HepG2 (cell line): ENCODE data around the gene UBR1. TPM values are rescaled to one million over a fixed set of nuclear protein-coding genes. Genes with fewer than 3 reads are reported as not detected.

Source experiments
- CENPX ChIP-seq: sonication (generic); formaldehyde crosslinking; IDR thresholded peaks from 2 replicates; pipeline ENCODE4 v1.9.0; 2021; ENCODE audit warnings: mild to moderate bottlenecking, missing genetic modification reagents, moderate library complexity
- ELF1 ChIP-seq: sonication (generic); formaldehyde crosslinking; IDR thresholded peaks from 2 replicates; pipeline ENCODE4 v1.4.0; 2020; ENCODE audit warnings: missing genetic modification reagents
- ELF3 ChIP-seq: IDR thresholded peaks from 2 replicates; pipeline ENCODE4 v1.6.1; 2016; ENCODE audit warnings: missing genetic modification reagents, missing compliant biosample characterization
- FOSL2 ChIP-seq: sonication (generic); formaldehyde crosslinking; IDR thresholded peaks from 2 replicates; pipeline ENCODE4 v1.4.0; 2020; ENCODE audit warnings: missing genetic modification reagents
- FOXO1 ChIP-seq: sonication (generic); formaldehyde crosslinking; IDR thresholded peaks from 2 replicates; pipeline ENCODE4 v1.4.0; 2020; ENCODE audit warnings: missing genetic modification reagents
- GATAD2A ChIP-seq: IDR thresholded peaks from 2 replicates; pipeline ENCODE4 v1.6.1; 2016
- GZF1 ChIP-seq: sonication (generic); formaldehyde crosslinking; IDR thresholded peaks from 2 replicates; pipeline ENCODE4 v1.5.1; 2020; ENCODE audit warnings: mild to moderate bottlenecking, missing genetic modification reagents
- MEF2D ChIP-seq: sonication (generic); formaldehyde crosslinking; IDR thresholded peaks from 2 replicates; pipeline ENCODE4 v1.5.1; 2020; ENCODE audit warnings: mild to moderate bottlenecking, missing genetic modification reagents
- MIER3 ChIP-seq: IDR thresholded peaks from 2 replicates; pipeline ENCODE4 v1.6.1; 2016; ENCODE audit warnings: missing compliant biosample characterization, borderline replicate concordance
- MXD1 ChIP-seq: sonication (generic); formaldehyde crosslinking; IDR thresholded peaks from 2 replicates; pipeline ENCODE4 v1.4.0; 2020; ENCODE audit warnings: mild to moderate bottlenecking, missing genetic modification reagents
- NCOA2 ChIP-seq: sonication (generic); formaldehyde crosslinking; IDR thresholded peaks from 2 replicates; pipeline ENCODE4 v1.8.0; 2022; ENCODE audit warnings: inconsistent platforms
- NKX3-1 ChIP-seq: sonication (generic); formaldehyde crosslinking; IDR thresholded peaks from 2 replicates; pipeline ENCODE4 v1.5.0; 2020; ENCODE audit warnings: missing genetic modification reagents
- NR2F2 ChIP-seq: IDR thresholded peaks from 2 replicates; pipeline ENCODE4 v1.6.1; 2012; ENCODE audit warnings: low read depth, inconsistent platforms, borderline replicate concordance
- PCBP2 ChIP-seq: fragments of 200-400 bp; formaldehyde crosslinking; optimal IDR thresholded peaks from 2 replicates; pipeline ENCODE3; 2018; ENCODE audit warnings: low read length, low read depth; ENCODE audit not compliant: poor library complexity, severe bottlenecking
- RFXAP ChIP-seq: sonication (generic); formaldehyde crosslinking; IDR thresholded peaks from 2 replicates; pipeline ENCODE4 v1.4.0; 2020; ENCODE audit warnings: missing genetic modification reagents, borderline replicate concordance
- SAFB2 ChIP-seq: sonication (generic); formaldehyde crosslinking; IDR thresholded peaks from 2 replicates; pipeline ENCODE4 v1.5.1; 2020; ENCODE audit warnings: missing genetic modification reagents, low read depth, mild to moderate bottlenecking, borderline replicate concordance
- SIN3B ChIP-seq: fragments of 150-350 bp; IDR thresholded peaks from 2 replicates; pipeline ENCODE4 v1.6.1; 2014; ENCODE audit warnings: low read length
- TBL1XR1 ChIP-seq: fragments of 150-350 bp; IDR thresholded peaks from 2 replicates; pipeline ENCODE4 v1.6.1; 2014; ENCODE audit warnings: borderline replicate concordance, low read length; ENCODE audit not compliant: partially characterized antibody
- THYN1 ChIP-seq: sonication (generic); formaldehyde crosslinking; IDR thresholded peaks from 2 replicates; pipeline ENCODE4 v1.8.1; 2023; ENCODE audit warnings: low read depth, mild to moderate bottlenecking, moderate library complexity, missing genetic modification reagents, borderline replicate concordance
- YEATS4 ChIP-seq: sonication (generic); formaldehyde crosslinking; IDR thresholded peaks from 2 replicates; pipeline ENCODE4 v1.4.0; 2020; ENCODE audit warnings: missing genetic modification reagents, borderline replicate concordance
- ZBTB21 ChIP-seq: sonication (generic); formaldehyde crosslinking; IDR thresholded peaks from 2 replicates; pipeline ENCODE4 v1.4.0; 2020; ENCODE audit warnings: missing genetic modification reagents
- ZBTB49 ChIP-seq: sonication (generic); formaldehyde crosslinking; IDR thresholded peaks from 2 replicates; pipeline ENCODE4 v1.4.0; 2020; ENCODE audit warnings: missing genetic modification reagents, borderline replicate concordance
- ZFP90 ChIP-seq: sonication (generic); formaldehyde crosslinking; IDR thresholded peaks from 2 replicates; pipeline ENCODE4 v1.8.0; 2022; ENCODE audit warnings: missing genetic modification reagents, mild to moderate bottlenecking, inconsistent platforms, borderline replicate concordance
- ZNF232 ChIP-seq: sonication (generic); formaldehyde crosslinking; IDR thresholded peaks from 2 replicates; pipeline ENCODE4 v1.4.0; 2020; ENCODE audit warnings: missing genetic modification reagents, borderline replicate concordance
- ZNF274 ChIP-seq: sonication (generic); formaldehyde crosslinking; IDR thresholded peaks from 2 replicates; pipeline ENCODE4 v1.5.1; 2020; ENCODE audit warnings: mild to moderate bottlenecking, missing genetic modification reagents
- ZNF296 ChIP-seq: sonication (generic); formaldehyde crosslinking; conservative IDR thresholded peaks from 2 replicates; pipeline ENCODE4 v1.5.0; 2020; ENCODE audit warnings: mild to moderate bottlenecking, missing genetic modification reagents
- ZNF331 ChIP-seq: sonication (generic); formaldehyde crosslinking; IDR thresholded peaks from 2 replicates; pipeline ENCODE4 v1.4.0; 2020; ENCODE audit warnings: missing genetic modification reagents
- ZNF354B ChIP-seq: sonication (generic); formaldehyde crosslinking; IDR thresholded peaks from 2 replicates; pipeline ENCODE4 v1.8.0; 2022; ENCODE audit warnings: mild to moderate bottlenecking, missing genetic modification reagents
- ZNF431 ChIP-seq: sonication (generic); formaldehyde crosslinking; IDR thresholded peaks from 2 replicates; pipeline ENCODE4 v1.9.0; 2022; ENCODE audit warnings: missing genetic modification reagents, low read depth, mild to moderate bottlenecking, borderline replicate concordance
- ZNF552 ChIP-seq: sonication (generic); formaldehyde crosslinking; IDR thresholded peaks from 2 replicates; pipeline ENCODE4 v1.9.0; 2022; ENCODE audit warnings: missing genetic modification reagents, mild to moderate bottlenecking, borderline replicate concordance
- ZNF7 ChIP-seq: IDR thresholded peaks from 2 replicates; pipeline ENCODE4 v1.6.1; 2016; ENCODE audit warnings: missing biosample characterization, missing genetic modification reagents
- ZNF761 ChIP-seq: sonication (generic); formaldehyde crosslinking; conservative IDR thresholded peaks from 2 replicates; pipeline ENCODE4 v1.4.0; 2020; ENCODE audit warnings: mild to moderate bottlenecking, missing genetic modification reagents
- polyA plus RNA-seq, 8 experiments: library from polyadenylated mRNA; depleted of rRNA in 3 of 8; stranded (reverse) in 7 of 8; unstranded in 1 of 8; fragments of >200 nt; fragmentation: Illumina TruSeq in 4 of 8; extraction: Trizol in 4 of 8; gene quantifications; 2 replicates each; pipeline versions ENCODE4 v1.2.1 to v1.2.3, GENCODE V29; 2011 to 2016; ENCODE audit warnings: low read depth in 4 of 8, missing spikeins in 1 of 8, mixed read lengths in 1 of 8; ENCODE audit not compliant: insufficient read depth in 1 of 8
- total RNA-seq, 5 experiments: library from RNA; depleted of rRNA; stranded (reverse); fragments of >200 nt; fragmentation: Illumina TruSeq; extraction: Trizol; gene quantifications; 2 replicates each; pipeline ENCODE4 v1.2.3, GENCODE V29; 2016; ENCODE audit warnings: low read depth in 1 of 5

Gene UBR1
- total and polyA plus RNA-seq, 2 of the 13 experiments (the other 11 are each of a cell fraction or from before 2014, with no cell fraction given) = 6.4 to 18.0 TPM

GRCh38 chr15:43105778-43106485 is at the start of gene UBR1 (continued):
- TF ChIP-seq MXD1 (CRISPR knock-in tag) = no peak; the same call in 1 of the 2 replicates
- peak; percentile 20; the same call in 1 of the 2 replicates for TF ChIP-seq FOXO1 (CRISPR knock-in tag)
- TF ChIP-seq ZNF354B = no peak
- TF ChIP-seq CENPX = no peak
- no peak for TF ChIP-seq GZF1 (CRISPR knock-in tag)
- peak; percentile 83 for TF ChIP-seq ZBTB21 (CRISPR knock-in tag)
- peak; percentile 38; the same call in 1 of the 2 replicates for TF ChIP-seq GATAD2A
- no peak for TF ChIP-seq ZNF761 (CRISPR knock-in tag)
- peak; percentile 39; the same call in 1 of the 2 replicates for TF ChIP-seq NCOA2 (CRISPR knock-in tag)
- TF ChIP-seq ZBTB49 (CRISPR knock-in tag) = no peak
- peak; percentile 18; the same call in 1 of the 2 replicates for TF ChIP-seq FOSL2
- TF ChIP-seq NKX3-1 (CRISPR knock-in tag) = no peak
- no peak for TF ChIP-seq ZNF331 (CRISPR knock-in tag)
- no peak for TF ChIP-seq ZNF232
- TF ChIP-seq SIN3B = no peak
- TF ChIP-seq SAFB2 (CRISPR knock-in tag) = no peak; the same call in 1 of the 2 replicates
- TF ChIP-seq PCBP2 = no peak
- no peak for TF ChIP-seq ZNF7 (CRISPR knock-in tag)
- TF ChIP-seq ZNF296 = no peak
- TF ChIP-seq NR2F2 = peak; percentile 24
- TF ChIP-seq TBL1XR1 = no peak
- no peak for TF ChIP-seq THYN1 (CRISPR knock-in tag)
- TF ChIP-seq RFXAP (CRISPR knock-in tag) = peak; percentile 75; the same call in 1 of the 2 replicates
- TF ChIP-seq ELF3 (CRISPR knock-in tag) = peak; percentile 91
- peak; percentile 48 for TF ChIP-seq YEATS4 (CRISPR knock-in tag)
- TF ChIP-seq ZNF552 (CRISPR knock-in tag) = no peak
- no peak for TF ChIP-seq ZNF431
- no peak; the same call in 1 of the 2 replicates for TF ChIP-seq MEF2D (CRISPR knock-in tag)
- 0 out of 2 replicates have a peak, but pooled peaks have one; percentile 20 for TF ChIP-seq MIER3 (CRISPR knock-in tag)
- no peak for TF ChIP-seq ZNF274 (CRISPR knock-in tag)
- TF ChIP-seq ELF1 = peak; percentile 94
- TF ChIP-seq ZFP90 = no peak
